ENCODE results near the gene POLR1A. TPM values are rescaled to one million over a fixed set of nuclear protein-coding genes. Genes with fewer than 3 reads are reported as not detected.

Gene POLR1A
- total RNA-seq, 4 donors from 2014 or later, result 11.9 to 16.9 (median 13.5) TPM

GRCh38 chr2:86020984-86021383 is 84.7 kb downstream of the POLR1A start:
- no peak for TF ChIP-seq CTCF (IDR thresholded peaks at IDR 0.05)
- TF ChIP-seq POLR2A (IDR thresholded peaks at IDR 0.05), result no peak
- no peak overlapping the region for H3K4me3 ChIP-seq (ENCODE audit: low read depth, poor library complexity, severe bottlenecking)
- intact Hi-C loops (cut with DNase I; ENCODE audit: low total_unique reads), result no loop called here
- DNase-seq (ENCODE audit: low spot score in 2 of 2), result peak in 1 of 2 donors; percentile 74
- 39 to 58% methylated on average over 7 of the region's 7 CpGs for WGBS, 2 donors

- WGBS, 2 donors, result 85 to 90% methylated on average over 5 of the region's 5 CpGs
- H3K4me3 ChIP-seq (ENCODE audit: low read depth, poor library complexity, severe bottlenecking), result no peak overlapping the region
- intact Hi-C loops (cut with DNase I; ENCODE audit: low total_unique reads), result no loop called here
- DNase-seq (ENCODE audit: low spot score in 2 of 2), result no peak
- TF ChIP-seq CTCF (IDR thresholded peaks at IDR 0.05) (no peak), POLR2A (IDR thresholded peaks at IDR 0.05) (no peak)
Observed at GRCh38 chr2:86019121-86019520, 86.6 kb downstream of the POLR1A start.

- intact Hi-C loops (cut with DNase I; ENCODE audit: low total_unique reads), result no loop called here
- no peak overlapping the region for H3K4me3 ChIP-seq (ENCODE audit: low read depth, poor library complexity, severe bottlenecking)
- peak in 1 of 2 donors; percentile 86 for DNase-seq (ENCODE audit: low spot score in 2 of 2)
- WGBS, 2 donors, result 58 to 77% methylated on average over 22 of the region's 22 CpGs
- no peak for TF ChIP-seq CTCF (IDR thresholded peaks at IDR 0.05)
Observed at GRCh38 chr2:86017901-86018896, 87.5 kb downstream of the POLR1A start.

GRCh38 chr2:86016581-86016980 is 89.1 kb downstream of the POLR1A start:
- H3K4me3 ChIP-seq (ENCODE audit: low read depth, poor library complexity, severe bottlenecking), result no peak overlapping the region
- no peak for TF ChIP-seq CTCF (IDR thresholded peaks at IDR 0.05)
- no peak for TF ChIP-seq POLR2A (IDR thresholded peaks at IDR 0.05)
- DNase-seq (ENCODE audit: low spot score in 2 of 2), result peak in 1 of 2 donors; percentile 69
- intact Hi-C loops (cut with DNase I; ENCODE audit: low total_unique reads), result no loop called here
- 90 to 92% methylated on average over 12 of the region's 12 CpGs for WGBS, 2 donors

- no peak for DNase-seq (ENCODE audit: low spot score in 2 of 2)
- WGBS, 2 donors, result 94 to 96% methylated on average over 1 of the region's 1 CpG
- intact Hi-C loops (cut with DNase I; ENCODE audit: low total_unique reads), result no loop called here
- H3K4me3 ChIP-seq (ENCODE audit: low read depth, poor library complexity, severe bottlenecking), result no peak overlapping the region
- TF ChIP-seq POLR2A (IDR thresholded peaks at IDR 0.05) (no peak), CTCF (IDR thresholded peaks at IDR 0.05) (no peak)
Observed at GRCh38 chr2:86015699-86016098, 90.0 kb downstream of the POLR1A start.
